Brain microvascular endothelial cell (primary cell): ENCODE data around the gene MXRA8.

Source experiments
- DNase-seq: peaks from one replicate; pipeline ENCODE4 v3.0.0-alpha.2; 2020
- H3K27ac ChIP-seq: fragments of 250-450 bp; sonication (Bioruptor Pico); 2 replicates; pipeline ENCODE4 v1.5.1; 2020; ENCODE audit warnings: mild to moderate bottlenecking, moderate library complexity
- H3K27me3 ChIP-seq: fragments of 250-450 bp; sonication (Bioruptor Pico); replicated peaks from 2 replicates; pipeline ENCODE4 v1.5.1; 2020; ENCODE audit warnings: mild to moderate bottlenecking
- H3K36me3 ChIP-seq: fragments of 250-450 bp; sonication (Bioruptor Pico); replicated peaks from 2 replicates; pipeline ENCODE4 v1.5.1; 2020; ENCODE audit warnings: mild to moderate bottlenecking
- H3K4me3 ChIP-seq: 2 replicates; pipeline ENCODE4 v1.5.1; 2011; ENCODE audit warnings: low read depth, mild to moderate bottlenecking, control low read depth, low read length, moderate library complexity
- in situ Hi-C: cut with HindIII; loops from 2 replicates; pipeline ENCODE4 v1.10.0; 2017; ENCODE audit warnings: low sequenced_read_pairs, low pct_ligation_motif_present
- TF ChIP-seq, protein P1 (sequence below): IDR thresholded peaks from 2 replicates; pipeline ENCODE4 v1.5.1; 2011; ENCODE audit warnings: low read depth, mild to moderate bottlenecking, moderate library complexity, low read length, control low read depth, inconsistent platforms; ENCODE audit errors: missing control alignments

MXRA8 gene

DNA sequence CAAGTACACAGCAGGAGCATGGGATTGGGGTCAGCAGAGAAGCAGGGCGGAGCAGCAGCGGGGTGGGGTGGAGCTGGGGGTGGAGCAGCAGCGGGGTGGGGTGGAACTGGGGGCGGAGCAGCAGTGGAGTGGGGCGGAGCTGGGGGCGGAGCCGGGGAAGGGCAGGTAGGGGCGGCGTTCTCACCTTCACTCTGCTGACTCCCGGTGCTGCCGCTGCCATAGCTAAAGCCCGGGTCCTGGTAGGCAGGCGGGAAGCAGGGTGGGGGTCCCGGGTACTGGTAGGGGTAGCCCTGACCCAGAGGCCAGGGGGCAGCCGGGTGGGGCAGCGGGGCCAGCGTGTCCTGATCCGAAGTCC is 20.6 kb downstream of the MXRA8 start:
- H3K27ac ChIP-seq = no peak overlapping the region
- DNase-seq = no peak
- H3K27me3 ChIP-seq = no peaks in the 10 kb centered on the region
- no peak overlapping the region for H3K4me3 ChIP-seq
- in situ Hi-C loops = no loop called here
- TF ChIP-seq, protein P1, sequence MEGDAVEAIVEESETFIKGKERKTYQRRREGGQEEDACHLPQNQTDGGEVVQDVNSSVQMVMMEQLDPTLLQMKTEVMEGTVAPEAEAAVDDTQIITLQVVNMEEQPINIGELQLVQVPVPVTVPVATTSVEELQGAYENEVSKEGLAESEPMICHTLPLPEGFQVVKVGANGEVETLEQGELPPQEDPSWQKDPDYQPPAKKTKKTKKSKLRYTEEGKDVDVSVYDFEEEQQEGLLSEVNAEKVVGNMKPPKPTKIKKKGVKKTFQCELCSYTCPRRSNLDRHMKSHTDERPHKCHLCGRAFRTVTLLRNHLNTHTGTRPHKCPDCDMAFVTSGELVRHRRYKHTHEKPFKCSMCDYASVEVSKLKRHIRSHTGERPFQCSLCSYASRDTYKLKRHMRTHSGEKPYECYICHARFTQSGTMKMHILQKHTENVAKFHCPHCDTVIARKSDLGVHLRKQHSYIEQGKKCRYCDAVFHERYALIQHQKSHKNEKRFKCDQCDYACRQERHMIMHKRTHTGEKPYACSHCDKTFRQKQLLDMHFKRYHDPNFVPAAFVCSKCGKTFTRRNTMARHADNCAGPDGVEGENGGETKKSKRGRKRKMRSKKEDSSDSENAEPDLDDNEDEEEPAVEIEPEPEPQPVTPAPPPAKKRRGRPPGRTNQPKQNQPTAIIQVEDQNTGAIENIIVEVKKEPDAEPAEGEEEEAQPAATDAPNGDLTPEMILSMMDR = no peak
- peaks cover 39% of the 10 kb centered on the region for H3K36me3 ChIP-seq

GRCh38 chr1:1336931-1337792 is 21.2 kb downstream of the MXRA8 start:
- in situ Hi-C loops = no loop called here
- H3K27ac ChIP-seq = no peak overlapping the region
- TF ChIP-seq, protein P1 = no peak
- no peak for DNase-seq
- H3K4me3 ChIP-seq = no peak overlapping the region
- H3K27me3 ChIP-seq = no peaks in the 10 kb centered on the region
- peaks cover 39% of the 10 kb centered on the region for H3K36me3 ChIP-seq

DNA sequence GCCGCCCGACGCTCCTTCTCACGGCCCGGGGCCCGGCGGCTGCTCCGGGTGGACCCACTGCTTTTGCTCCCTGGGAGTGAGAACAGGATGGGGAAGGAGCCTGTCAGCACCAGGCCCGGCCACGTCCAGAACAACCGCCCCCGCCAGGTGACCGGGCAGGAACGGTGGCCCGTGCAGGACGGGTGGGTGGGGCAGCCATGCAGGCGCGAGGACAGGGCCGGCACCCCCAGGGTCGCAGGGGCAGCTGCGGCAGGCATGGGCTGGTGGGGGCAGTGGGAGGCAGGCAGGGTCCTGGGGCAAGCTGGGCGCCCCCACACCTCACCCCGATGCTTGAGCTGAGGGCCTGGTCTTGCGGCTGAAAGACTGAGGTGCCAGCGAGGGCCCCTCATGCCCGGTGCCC is 21.9 kb downstream of the MXRA8 start:
- no peak overlapping the region for H3K27ac ChIP-seq
- no peak overlapping the region for H3K4me3 ChIP-seq
- H3K36me3 ChIP-seq = peaks cover 34% of the 10 kb centered on the region
- no peaks in the 10 kb centered on the region for H3K27me3 ChIP-seq
- in situ Hi-C loops = no loop called here
- DNase-seq = no peak
- TF ChIP-seq, protein P1 = no peak

DNA sequence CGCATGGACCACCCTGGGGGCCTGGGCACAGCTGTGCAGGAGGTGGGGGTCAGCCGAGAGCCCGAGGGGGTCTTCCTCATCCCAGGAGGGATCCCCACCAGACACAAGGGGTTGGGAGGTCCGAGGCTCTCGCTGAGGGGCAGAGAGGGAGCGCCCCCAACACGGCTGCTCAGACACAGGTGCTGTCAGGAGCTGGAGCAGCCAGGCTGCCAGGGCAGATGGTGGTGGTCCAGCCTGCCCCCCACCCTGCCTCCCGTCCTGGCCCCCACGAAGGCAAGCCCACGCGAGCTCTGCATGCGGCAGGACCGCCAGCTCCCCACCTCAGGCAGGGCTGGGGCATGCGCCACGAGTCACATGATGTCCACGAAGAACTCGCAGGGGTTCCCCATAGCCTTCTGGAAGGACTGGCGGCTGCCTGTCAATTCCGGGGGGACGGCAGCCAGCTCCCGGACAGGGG is 22.5 kb downstream of the MXRA8 start:
- Histone ChIP-seq H3K36me3 (peaks cover 31% of the 10 kb centered on the region), H3K4me3 (no peak overlapping the region), H3K27me3 (no peaks in the 10 kb centered on the region), H3K27ac (no peak overlapping the region)
- no peak for DNase-seq
- in situ Hi-C loops = no loop called here
- TF ChIP-seq, protein P1 = no peak

GRCh38 chr1:1335283-1335682 is 23.1 kb downstream of the MXRA8 start:
- H3K27me3 ChIP-seq = no peaks in the 10 kb centered on the region
- H3K36me3 ChIP-seq = peaks cover 28% of the 10 kb centered on the region
- TF ChIP-seq, protein P1 = no peak
- in situ Hi-C loops = no loop called here
- DNase-seq = no peak
- no peak overlapping the region for H3K4me3 ChIP-seq
- H3K27ac ChIP-seq = no peak overlapping the region
